Ramos (cell line): Measurements from ENCODE around the gene UBE2M.
"Not testable (repeated sequence)": the region's sequence is repeated elsewhere in the genome, so short reads cannot be mapped to it uniquely, and the experiment has no call there.

ENCODE experiments used
- in situ Hi-C: fragments of 300-500 bp; cut with MboI; formaldehyde crosslinking; loops from one replicate; pipeline ENCODE4 v1.14.3; 2022; ENCODE audit warnings: low sequenced_read_pairs; ENCODE audit not compliant: unreplicated experiment

Gene UBE2M

DNA sequence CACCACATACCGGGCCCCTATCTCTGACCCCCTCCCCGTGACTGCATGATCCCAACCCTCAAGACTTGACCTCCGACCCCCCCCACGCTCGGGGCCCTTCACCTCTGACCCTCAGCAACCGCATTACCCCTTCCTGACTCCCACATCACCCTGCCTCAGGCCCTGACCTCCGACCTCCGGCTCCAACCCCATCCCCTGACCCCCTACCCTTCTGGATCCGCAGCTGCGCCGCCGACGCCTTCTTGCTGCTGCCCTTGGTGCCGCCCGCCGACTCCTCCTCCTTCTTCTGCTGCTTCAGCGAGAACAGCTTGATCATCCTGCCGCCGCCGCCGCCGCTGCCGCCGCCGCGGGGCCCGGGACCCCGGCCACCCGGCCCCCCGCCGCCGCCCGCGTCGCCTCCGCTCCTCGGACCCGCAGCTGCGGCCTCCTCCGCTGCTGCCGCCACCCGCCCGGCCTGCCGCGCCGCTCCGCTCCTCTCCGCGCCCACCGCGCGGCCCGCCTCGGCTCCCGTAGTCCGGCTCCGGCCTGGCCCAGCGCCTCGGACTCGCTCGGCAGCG lies at the start of gene UBE2M:
Gene UBE2M, minus strand, starts transcription at position 546 of the 557 bp plus-strand sequence. Its CDS starts 230 bp downstream, at position 316.
- in situ Hi-C loops, result no loop called here

DNA sequence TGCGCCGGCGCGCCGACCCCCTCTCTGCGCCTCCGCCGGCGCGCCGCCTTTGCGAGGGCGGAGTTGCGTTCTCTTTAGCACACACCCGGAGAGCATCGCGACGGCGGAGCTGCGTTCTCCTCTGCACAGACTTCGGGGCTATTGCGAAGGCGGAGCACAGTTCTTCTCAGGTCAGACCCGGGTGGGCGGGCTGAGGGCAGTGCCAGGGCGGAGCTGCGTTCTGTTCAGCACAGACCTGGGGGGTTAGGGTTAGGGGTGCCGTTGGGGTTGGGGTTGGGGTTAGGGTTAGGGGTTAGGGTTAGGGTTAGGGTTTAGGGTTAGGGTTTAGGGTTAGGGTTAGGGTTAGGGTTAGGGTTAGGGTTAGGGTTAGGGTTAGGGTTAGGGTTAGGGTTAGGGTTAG lies 48.8 kb upstream of the UBE2M start:
- in situ Hi-C loops, result not testable (repeated sequence)

DNA sequence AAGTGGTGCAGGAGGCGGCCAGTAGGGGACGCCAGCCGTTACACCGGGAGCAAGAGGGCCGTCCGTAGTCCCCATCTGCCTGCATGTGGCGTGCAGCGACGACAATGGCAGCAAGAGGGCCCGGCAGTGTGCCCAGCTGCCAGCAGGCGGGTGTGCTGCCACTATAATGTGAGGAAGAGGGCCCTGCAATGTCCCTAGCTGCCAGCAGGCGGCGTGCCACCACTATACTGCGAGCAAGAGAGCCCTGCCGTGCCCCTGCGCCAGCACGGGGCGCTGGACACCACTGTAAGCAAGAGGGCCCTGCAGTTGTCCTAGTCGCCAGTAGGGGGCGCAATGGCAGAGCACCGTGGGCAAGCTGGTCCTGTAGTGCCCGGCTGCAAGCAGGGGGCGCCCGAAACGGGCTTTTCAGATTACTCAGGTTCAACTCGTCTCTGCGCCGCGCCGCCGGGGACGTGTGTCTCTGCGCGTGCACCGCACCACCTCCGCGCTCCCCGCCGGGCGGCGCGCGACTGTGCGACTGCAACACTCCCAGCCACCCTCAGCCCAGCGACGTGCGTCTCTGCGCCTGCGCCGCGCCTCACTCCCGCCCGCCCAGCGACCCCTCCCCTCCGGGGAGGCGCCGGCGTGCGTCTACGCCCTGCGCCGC lies 48.0 kb upstream of the UBE2M start:
- in situ Hi-C loops, result not testable (repeated sequence)

DNA sequence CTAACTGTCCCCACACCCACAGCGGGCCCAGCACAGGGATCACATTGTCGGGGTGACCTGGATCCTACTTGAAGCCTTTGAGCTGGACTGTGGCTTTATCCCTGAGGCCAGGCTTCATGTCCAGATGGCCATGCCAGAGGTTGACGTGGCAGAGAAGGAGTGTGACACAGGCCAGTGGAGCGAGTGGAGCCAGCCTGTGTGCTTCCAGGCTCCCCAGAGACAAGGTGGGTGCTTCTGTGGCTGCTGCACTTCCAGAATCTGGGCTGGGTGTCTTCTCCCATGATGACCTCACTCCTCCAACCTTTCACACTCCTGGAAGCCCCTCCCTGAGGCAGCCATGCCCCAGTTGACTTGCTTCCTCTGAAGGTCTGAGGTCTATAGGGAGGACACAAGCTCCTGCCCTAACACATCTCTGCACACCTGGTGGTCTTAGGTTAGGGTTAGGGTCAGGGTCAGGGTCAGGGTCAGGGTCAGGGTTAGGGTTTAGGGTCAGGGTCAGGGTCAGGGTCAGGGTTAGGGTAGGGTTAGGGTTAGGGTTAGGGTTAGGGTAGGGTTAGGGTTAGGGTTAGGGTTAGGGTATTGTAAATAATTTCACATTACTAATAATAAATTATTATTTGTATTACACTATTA lies 27.8 kb upstream of the UBE2M start:
- in situ Hi-C loops, result no loop called here

- in situ Hi-C loops, result no loop called here
Observed at GRCh38 chr19:58585442-58586132, 27.2 kb upstream of the UBE2M start.

DNA sequence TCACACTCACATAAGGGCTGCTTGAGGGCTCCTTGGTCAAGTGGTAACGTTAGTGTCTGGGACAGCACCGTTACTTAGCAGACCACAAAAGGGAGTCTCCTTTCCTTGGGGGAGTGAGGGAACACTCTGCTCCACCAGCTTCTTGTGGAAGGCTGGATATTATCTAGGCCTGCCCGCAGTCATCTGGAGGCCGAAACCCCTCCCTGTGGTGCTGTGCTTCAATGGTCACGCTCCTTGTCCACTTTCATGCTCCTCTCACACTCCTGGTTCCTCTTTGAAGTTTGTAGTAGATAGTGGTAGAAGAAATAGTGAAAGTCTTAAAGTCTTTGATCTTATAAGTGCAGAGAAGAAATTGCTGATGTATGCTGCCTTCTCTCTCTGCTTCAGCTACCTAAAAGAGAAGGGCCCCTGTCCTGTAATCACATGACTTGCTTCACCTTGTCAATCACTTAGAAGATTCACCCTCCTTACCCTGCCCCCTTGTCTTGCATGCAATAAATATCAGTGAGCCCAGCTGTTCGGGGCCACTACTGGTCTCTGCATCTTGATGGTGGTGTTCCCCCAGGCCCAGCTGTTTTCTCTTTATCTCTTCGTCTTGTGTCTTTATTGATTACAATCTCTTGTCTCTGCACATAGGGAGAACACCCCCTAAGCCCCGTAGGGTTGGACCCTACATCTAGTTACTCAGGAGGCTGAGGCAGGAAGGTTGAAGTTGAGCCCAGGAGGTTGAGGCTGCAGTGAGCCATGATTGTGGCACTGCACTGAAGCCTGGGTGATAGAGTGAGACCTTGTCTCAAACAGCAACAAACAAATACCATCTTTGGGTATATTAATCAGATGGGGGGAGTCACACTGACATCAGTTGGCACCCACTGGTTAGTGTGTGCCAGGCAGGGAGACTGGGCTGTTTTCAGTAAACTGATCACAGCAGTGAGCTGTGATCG lies 26.4 kb upstream of the UBE2M start:
- in situ Hi-C loops, result no loop called here

DNA sequence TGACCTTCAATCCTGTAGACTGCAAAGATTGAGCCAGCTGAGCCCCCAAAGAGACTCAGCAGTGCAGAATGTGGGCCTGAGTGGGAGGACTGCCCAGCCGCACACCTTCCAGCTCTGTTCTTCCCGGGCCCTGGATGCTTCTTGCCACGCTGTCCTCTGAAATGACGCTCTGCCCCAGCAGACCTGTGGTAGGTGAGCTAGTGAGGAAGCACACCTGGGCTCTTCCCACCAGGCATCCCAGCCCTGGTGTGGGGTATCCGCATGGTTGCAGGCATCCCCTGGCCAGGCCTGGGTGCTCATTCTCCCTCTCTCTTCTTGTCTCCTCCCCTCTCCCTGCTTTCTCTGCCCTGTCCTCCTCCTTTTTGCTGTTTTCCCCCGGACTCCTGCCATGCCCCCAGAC lies 24.6 kb upstream of the UBE2M start:
- in situ Hi-C loops, result no loop called here

- in situ Hi-C loops, result no loop called here
Observed at GRCh38 chr19:58581227-58582141, 23.1 kb upstream of the UBE2M start.

DNA sequence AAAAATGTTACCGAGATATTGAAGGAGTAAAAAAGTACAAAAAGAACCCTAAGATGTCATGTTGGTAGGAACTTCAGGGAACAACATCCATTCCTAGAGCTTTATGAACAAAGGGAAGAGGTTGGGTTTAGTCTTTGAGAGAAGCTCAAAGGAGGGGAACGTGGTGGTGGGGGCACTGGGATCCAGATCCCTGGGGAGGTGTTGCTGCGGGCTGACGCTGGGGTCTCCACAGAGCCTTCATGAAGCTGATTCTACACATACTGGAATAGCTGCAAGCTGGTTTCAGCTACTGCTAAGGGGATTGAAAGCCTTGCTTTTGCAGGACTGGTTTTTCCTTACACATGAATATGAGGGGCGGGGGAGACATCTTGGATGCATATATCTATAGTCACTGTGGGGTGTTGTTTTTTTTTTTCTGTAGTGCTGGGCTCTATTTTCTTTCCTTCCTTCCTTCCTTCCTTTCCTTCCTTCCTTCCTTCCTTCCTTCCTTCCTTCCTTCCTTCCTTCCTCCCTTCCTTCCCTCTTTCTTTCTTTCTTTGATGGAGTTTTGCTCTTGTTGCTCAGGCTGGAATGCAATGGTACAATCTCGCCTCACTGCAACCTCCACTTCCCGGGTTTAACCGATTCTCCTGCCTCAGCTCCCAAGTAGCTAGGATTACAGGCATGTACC lies 21.2 kb upstream of the UBE2M start:
- in situ Hi-C loops, result no loop called here

DNA sequence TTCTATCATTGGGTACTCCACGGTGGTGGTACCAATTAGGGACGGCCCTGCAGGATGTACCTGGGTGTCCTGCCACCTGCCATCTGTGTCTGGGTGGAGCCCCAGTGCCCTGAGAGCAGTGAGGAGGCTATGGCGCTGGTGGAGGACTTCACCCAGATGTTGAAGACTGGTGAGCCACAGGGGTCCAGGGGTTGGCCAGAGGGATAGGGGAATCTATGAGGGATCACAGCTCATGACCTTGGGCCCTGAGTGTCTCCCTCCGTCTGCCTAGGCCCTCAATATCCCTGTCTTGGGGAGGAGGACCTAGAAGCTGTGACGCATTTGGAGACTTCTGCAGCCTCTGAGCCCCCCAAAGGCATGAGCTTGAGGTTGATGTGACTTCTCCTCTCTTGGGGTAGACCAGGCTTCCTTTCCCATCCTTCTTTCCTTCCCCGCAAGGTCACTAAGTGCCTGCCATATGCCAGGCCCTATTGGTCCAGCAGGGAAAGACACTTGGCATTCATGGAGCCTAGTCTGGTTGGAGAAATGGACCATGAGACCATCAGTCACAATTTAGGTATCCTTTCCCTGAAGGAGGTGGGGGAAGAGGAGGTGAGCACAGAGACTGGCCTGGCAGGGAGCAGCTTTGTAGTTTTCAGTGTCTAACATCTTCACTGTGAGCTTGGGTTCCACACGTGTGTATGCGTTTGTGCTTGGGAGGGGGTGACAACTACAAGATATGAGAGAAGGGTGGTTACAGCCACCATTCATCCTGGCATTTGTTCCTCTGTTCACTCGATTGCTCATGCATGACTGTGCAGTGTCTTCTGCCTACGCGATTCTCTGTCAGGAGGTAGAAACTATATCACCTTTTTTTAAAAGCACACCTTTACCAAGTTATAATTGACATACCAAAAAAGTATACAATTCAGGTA lies 19.9 kb upstream of the UBE2M start:
- in situ Hi-C loops, result no loop called here

DNA sequence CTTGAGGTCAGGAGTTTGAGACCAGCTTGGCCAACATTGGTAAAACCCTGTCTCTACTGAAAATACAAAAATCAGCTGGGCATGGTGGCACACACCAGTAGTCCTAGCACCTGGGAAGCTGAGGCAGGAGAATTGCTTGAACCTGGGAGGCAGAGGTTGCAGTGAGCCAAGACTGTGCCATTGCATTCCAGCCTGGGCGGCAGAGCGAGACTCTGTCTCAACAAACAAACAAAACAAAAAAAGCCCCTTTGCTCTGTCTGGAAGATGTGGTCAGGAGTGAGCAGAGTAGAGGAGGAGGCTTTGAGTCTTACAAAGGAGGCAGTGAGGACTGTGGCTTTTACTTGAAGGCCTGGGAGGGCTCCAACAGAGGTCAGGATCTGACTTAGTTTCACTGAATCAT lies 19.2 kb upstream of the UBE2M start:
- in situ Hi-C loops, result not testable (repeated sequence)

- in situ Hi-C loops, result no loop called here
Observed at GRCh38 chr19:58575183-58576041, 17.0 kb upstream of the UBE2M start.

DNA sequence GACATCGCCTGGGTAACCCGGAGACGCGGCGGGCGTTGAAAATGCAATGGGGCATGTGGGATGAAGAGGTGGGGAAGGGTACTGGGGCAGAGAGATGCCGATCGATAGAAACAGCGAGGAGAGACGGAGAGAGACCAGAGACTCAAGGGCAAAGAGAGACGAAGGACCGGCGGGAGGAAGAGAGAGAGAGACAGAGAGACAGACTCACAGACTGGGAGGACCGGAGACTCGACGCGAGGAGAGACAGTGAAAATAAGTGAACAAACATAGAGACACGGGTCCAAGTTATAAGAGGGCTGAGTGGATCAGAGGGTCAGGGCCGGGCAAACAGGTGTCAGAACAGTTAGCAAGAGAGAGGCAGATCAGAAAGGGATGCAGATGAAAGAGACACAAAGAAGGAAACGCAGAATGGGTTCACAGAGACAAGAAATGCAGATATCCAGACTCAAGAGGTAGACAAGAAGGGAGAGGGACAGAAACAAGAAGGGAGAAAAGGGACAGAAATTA lies 15.3 kb upstream of the UBE2M start:
- in situ Hi-C loops, result no loop called here

GRCh38 chr19:58572818-58573657 lies 14.6 kb upstream of the UBE2M start, which contains the start of gene MZF1:
TSS of gene MZF1 (minus strand) at chr19:58573335. CDS start at chr19:58571389, 1,946 bp downstream.
- in situ Hi-C loops, result no loop called here

DNA sequence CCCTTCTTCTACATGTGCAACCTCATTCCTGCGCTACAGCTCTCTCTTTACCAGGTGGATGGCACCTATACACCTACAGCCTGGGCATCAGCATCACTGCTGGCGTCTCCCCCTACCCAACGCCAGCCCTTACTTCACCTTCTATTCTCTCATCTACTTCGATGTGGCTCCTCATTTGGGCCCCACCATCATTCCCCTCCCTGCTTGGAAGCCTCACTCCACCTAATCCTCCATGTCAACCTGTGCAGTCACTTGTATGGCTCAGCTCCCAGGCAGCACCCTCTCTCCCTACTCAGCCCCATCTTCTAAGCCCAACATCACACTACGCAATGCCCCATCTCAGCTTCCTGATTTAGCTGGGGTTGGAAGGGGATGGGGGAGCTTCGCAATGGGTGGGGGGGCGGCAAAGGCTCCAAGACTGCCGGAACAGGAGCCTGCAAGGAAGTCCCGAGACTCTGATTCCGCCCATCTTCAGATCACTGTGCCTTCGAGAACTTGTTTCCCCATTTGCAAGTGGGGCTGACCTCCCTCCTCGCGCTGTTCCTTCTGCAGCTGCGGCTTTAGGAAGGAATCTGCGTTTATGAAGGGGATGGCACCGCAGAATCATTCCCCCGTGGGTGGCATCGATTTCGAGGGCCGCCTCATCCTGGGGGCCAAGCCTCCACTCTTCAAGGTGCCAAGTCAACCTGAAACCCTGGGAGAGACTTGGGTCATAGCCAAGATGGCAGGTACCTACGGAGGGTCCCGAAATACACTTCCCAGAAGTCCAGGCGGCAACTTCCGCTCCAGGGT lies 13.8 kb upstream of the UBE2M start:
- in situ Hi-C loops, result no loop called here
